D721Med (cell line): ENCODE data around the gene ARAP3.

Experiments
- DNase-seq: peaks from one replicate; pipeline ENCODE4 v3.0.0; 2011; ENCODE audit warnings: low spot score; ENCODE audit not compliant: insufficient read length
- FAIRE-seq: peaks from 2 replicates; lab custom pipeline; 2011; peaks lifted over from hg19 to GRCh38; lab: Jason Lieb, UNC
- CTCF ChIP-seq: IDR thresholded peaks from 2 replicates; pipeline ENCODE4 v1.5.1; 2012; ENCODE audit warnings: mild to moderate bottlenecking, control low read depth; ENCODE audit not compliant: insufficient read depth; ENCODE audit errors: missing control alignments

Gene ARAP3

GRCh38 chr5:141709699-141710267 lies 27.8 kb upstream of the ARAP3 start:
- FAIRE-seq (no peak), DNase-seq (no peak)
- no peak for TF ChIP-seq CTCF

- no peak for TF ChIP-seq CTCF
- FAIRE-seq (no peak), DNase-seq (no peak)
Measured at GRCh38 chr5:141708016-141708415, 26.0 kb upstream of the ARAP3 start.

GRCh38 chr5:141707510-141707909 lies 25.5 kb upstream of the ARAP3 start:
- no peak for FAIRE-seq
- DNase-seq: no peak
- TF ChIP-seq CTCF: no peak

DNA sequence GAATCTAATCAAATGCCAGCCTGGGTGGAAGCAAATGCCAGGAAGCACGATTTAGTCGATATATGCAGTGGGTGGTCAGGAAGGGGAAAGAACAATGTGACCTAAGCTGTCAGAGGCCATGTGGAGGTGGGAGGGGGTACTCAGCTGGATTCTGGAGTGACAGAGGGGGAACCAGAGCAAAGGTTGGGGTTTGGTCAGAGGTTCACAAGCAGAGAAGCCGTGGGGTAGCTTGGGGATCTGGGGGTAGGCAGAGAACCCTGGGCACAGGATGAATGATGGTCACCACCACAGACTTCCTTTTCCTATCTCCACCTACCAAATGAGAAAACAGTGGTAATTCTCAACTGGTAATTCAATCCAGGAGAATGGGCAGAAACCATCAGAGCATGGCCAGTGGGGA lies 24.1 kb upstream of the ARAP3 start:
- no peak for FAIRE-seq
- DNase-seq: no peak
- no peak for TF ChIP-seq CTCF

DNA sequence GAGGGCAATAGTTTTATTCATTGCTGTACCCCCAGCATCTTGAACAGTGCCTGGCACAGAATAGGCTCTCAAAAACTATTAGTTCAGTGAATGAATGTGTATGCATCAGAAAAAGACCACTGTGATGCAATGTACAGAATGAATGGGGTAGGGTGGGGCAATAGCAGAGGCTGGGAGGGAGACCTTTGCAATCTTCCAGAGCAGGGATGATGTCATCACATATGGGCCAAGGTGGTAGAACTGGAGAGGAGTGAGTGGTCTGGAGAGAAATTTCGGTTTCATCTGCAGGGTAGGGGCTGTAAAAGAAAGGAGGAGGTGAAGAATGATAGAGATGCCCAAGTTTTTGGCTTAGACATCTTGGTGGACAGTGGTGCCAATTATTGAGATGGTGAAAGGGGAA lies 23.4 kb upstream of the ARAP3 start:
- DNase-seq (no peak), FAIRE-seq (no peak)
- no peak for TF ChIP-seq CTCF

GRCh38 chr5:141704782-141705297 lies 22.8 kb upstream of the ARAP3 start:
- FAIRE-seq (no peak), DNase-seq (no peak)
- TF ChIP-seq CTCF: no peak

DNA sequence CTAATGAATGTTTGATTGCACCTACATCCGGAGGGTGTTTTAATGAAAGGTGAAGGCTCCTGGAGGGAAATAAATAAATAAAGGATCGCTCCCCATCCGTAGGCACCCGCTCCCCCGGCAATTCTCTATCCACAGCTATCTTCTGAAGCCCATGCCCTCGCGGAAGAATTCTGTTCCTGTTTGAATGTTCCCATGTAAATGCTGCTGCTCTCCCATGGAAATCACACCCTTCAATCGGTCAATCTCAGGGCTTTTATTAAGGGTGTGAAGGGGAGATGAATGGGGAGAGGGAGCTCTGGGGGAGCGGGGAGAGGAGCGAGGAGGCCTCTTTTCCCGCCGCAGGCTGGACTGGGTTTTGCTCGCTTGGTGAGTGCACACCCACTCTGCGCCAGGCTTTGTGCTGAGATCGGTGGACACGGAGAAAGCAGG lies 21.1 kb upstream of the ARAP3 start:
- DNase-seq: no peak
- no peak for FAIRE-seq
- TF ChIP-seq CTCF: no peak
